ENCODE data around the gene CNNM4. TPM values are rescaled to one million over a fixed set of nuclear protein-coding genes. Genes with fewer than 3 reads are reported as not detected.

Gene CNNM4
- polyA plus RNA-seq, 1 of the 3 experiments (the other 2 are of a cell fraction), result 5.5 TPM

GRCh38 chr2:96726131-96726530 is 34.6 kb upstream of the CNNM4 start (continued):
- TF ChIP-seq PBX3 (IDR thresholded peaks at IDR 0.05) (no peak), RXRA (IDR thresholded peaks at IDR 0.05; ENCODE audit: borderline replicate concordance, low read depth) (no peak), GABPA (IDR thresholded peaks at IDR 0.05; ENCODE audit: low read depth) (no peak), YY1 (IDR thresholded peaks at IDR 0.05; ENCODE audit: low read depth) (no peak), FOXM1 (IDR thresholded peaks at IDR 0.05; ENCODE audit: low read depth) (no peak), CHD2 (IDR thresholded peaks at IDR 0.05; ENCODE audit: low read length, partially characterized antibody) (no peak), JUND (IDR thresholded peaks at IDR 0.05) (no peak), EZH2phosphoT487 (IDR thresholded peaks at IDR 0.05; ENCODE audit: borderline replicate concordance, low read depth) (no peak), RCOR1 (IDR thresholded peaks at IDR 0.05; ENCODE audit: low read length) (no peak), NFIC (IDR thresholded peaks at IDR 0.05; ENCODE audit: borderline replicate concordance) (no peak)

- Histone ChIP-seq H3K9me2 (no peaks in the 10 kb centered on the region), H3K27ac (ENCODE audit: low read depth in 2 of 2, low read length in 1 of 2) (no peak overlapping the region), H3K9me3 (no peaks in the 10 kb centered on the region), H3K79me2 (ENCODE audit: insufficient read depth) (no peaks in the 10 kb centered on the region), H3K9ac (no peak overlapping the region), H3F3A (replicated peaks; ENCODE audit: insufficient read depth) (no peaks in the 10 kb centered on the region), H3K4me3 (ENCODE audit: low read depth in 2 of 2, low read length in 1 of 2) (no peak overlapping the region), H3K36me3 (replicated peaks in 1 of 2; ENCODE audit: control insufficient read depth in 1 of 2, insufficient read depth in 2 of 2, low read length in 1 of 2) (peaks cover 11 to 28% of the 10 kb centered on the region in 2 experiments), H3K4me2 (no peak overlapping the region), H3K4me1 (ENCODE audit: control insufficient read depth in 1 of 2, insufficient read depth in 2 of 2, low read depth in 1 of 2, low read length in 1 of 2) (no peaks in the 10 kb centered on the region; a peak in 1 of 4 replicates), H2AFZ (ENCODE audit: low read depth) (no peak overlapping the region), H4K20me1 (ENCODE audit: insufficient read depth) (no peaks in the 10 kb centered on the region), H3K27me3 (ENCODE audit: insufficient read depth) (no peaks in the 10 kb centered on the region)
- no peak for DNase-seq
- CTCF ChIA-PET, result no interaction called here
- TF ChIP-seq MEF2A (IDR thresholded peaks at IDR 0.05; ENCODE audit: borderline replicate concordance, low read depth) (no peak), POLR2AphosphoS5 (IDR thresholded peaks at IDR 0.05; ENCODE audit: low read depth, low read length) (no peak), REST (IDR thresholded peaks at IDR 0.05; ENCODE audit: low read depth, low read length) (no peak), PBX3 (IDR thresholded peaks at IDR 0.05) (no peak), RCOR1 (IDR thresholded peaks at IDR 0.05; ENCODE audit: low read length) (no peak), EZH2phosphoT487 (IDR thresholded peaks at IDR 0.05; ENCODE audit: borderline replicate concordance, low read depth) (no peak), FOXM1 (IDR thresholded peaks at IDR 0.05; ENCODE audit: low read depth) (no peak), GATA2 (CRISPR knock-in tag; IDR thresholded peaks at IDR 0.05) (no peak), JUND (IDR thresholded peaks at IDR 0.05) (no peak), TCF12 (IDR thresholded peaks at IDR 0.05) (no peak), EP300 (IDR thresholded peaks at IDR 0.05; ENCODE audit: borderline replicate concordance in 1 of 2, low read depth in 1 of 2, low read length in 1 of 2) (no peak), MXI1 (IDR thresholded peaks at IDR 0.05; ENCODE audit: low read depth, low read length) (no peak), IRF3 (IDR thresholded peaks at IDR 0.05; ENCODE audit: low read depth, low read length) (no peak), NFIC (IDR thresholded peaks at IDR 0.05; ENCODE audit: borderline replicate concordance) (no peak), RAD21 (IDR thresholded peaks at IDR 0.05; ENCODE audit: low read length) (no peak)
- POLR2A ChIA-PET, result no interaction called here
- WGBS (ENCODE audit: low lambda C conversion rate), result 92% methylated on average over 5 of the region's 5 CpGs
Observed at GRCh38 chr2:96727431-96727830, 33.3 kb upstream of the CNNM4 start.
